GM21526 (cell line): ENCODE results near the gene SRMS.

Experiments
- ATAC-seq: cut with Tn5 transposase; IDR thresholded peaks from one replicate; pipeline ENCODE4 v1.9.1; 2021; ENCODE audit warnings: moderate library complexity; ENCODE audit not compliant: unreplicated experiment, low FRiP score

The SRMS gene

GRCh38 chr20:63494420-63495166 lies 53.0 kb downstream of the SRMS start:
- no peak for ATAC-seq

- no peak for ATAC-seq
Measured at GRCh38 chr20:63494084-63494419, 53.5 kb downstream of the SRMS start.

DNA sequence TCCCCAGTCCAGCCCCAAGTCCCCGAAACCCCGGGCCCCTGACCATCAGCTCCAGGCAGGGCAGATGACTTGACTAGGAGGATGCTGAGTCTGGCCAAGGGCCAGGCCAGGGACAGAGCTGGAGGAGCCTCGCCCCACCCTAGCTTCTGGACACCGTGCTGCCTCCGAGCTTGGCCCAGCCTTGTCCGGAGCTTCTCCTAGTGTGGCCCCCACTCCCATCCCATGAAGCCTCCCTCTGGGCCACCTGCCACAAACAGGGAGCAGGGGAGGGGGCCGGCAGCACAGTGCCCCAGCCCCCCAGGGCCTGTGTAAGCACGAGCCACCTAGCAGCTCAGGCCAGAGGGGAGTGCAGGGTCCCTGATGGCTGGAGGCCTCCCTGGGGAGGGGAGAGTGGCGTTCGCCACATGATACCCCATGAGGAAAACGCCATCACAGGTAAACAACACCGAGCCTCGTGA lies 54.0 kb downstream of the SRMS start:
- ATAC-seq: no peak

GRCh38 chr20:63492982-63493381 lies 54.6 kb downstream of the SRMS start:
- ATAC-seq: no peak

GRCh38 chr20:63492518-63492917 lies 55.0 kb downstream of the SRMS start:
- ATAC-seq: no peak

DNA sequence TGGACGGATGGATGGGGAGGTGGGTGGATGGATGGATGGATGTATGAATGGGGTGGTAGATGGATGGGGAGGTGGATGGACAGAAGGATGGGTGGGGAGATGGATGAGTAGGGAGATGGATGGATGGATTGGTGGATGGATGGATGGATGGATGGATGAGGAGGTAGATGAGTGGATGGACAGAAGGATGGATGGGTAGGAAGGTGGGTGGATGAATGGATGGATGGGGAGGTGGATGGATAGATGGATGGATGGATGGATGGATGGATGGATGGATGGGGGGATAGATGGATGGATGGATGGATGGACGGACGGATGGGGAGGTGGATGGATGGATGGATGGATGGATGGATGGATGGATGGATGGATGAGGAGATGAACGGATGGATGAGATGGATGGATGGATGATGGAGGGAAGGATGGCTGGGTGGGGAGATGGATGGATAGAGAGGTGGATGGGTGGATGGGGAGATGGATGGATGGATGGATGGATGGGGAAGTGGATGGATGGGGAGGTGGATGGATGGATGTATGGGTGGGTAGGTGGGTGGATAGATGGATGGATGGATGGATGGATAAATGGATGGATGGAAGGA lies 55.8 kb downstream of the SRMS start:
- ATAC-seq: no peak

DNA sequence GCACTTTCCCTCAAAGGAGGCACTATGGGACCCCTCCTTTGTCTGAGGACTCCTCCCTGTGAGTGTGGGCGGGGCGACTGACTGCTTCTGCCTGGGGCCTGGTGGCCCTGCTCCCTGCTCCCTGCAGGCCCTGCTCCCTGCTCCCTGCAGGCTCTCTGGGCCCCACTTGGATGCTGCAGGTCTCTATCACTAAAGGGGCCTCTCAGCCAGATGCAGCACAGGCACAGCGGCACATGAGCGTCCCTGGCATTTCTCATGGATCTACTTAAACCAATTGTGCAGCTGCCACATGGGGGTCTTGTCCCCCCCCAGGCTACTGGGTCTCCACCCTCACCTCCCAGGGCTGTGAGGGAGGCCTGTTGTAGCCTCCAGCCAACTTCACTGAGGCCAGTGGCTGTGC lies 56.5 kb downstream of the SRMS start:
- no peak for ATAC-seq
